DLD1 (cell line): ENCODE measurements around the gene RGS7BP.

Experiments used
- in situ Hi-C: cut with HindIII; loops from 2 replicates; pipeline ENCODE4 v1.10.0; 2017; ENCODE audit warnings: low sequenced_read_pairs

RGS7BP gene

DNA sequence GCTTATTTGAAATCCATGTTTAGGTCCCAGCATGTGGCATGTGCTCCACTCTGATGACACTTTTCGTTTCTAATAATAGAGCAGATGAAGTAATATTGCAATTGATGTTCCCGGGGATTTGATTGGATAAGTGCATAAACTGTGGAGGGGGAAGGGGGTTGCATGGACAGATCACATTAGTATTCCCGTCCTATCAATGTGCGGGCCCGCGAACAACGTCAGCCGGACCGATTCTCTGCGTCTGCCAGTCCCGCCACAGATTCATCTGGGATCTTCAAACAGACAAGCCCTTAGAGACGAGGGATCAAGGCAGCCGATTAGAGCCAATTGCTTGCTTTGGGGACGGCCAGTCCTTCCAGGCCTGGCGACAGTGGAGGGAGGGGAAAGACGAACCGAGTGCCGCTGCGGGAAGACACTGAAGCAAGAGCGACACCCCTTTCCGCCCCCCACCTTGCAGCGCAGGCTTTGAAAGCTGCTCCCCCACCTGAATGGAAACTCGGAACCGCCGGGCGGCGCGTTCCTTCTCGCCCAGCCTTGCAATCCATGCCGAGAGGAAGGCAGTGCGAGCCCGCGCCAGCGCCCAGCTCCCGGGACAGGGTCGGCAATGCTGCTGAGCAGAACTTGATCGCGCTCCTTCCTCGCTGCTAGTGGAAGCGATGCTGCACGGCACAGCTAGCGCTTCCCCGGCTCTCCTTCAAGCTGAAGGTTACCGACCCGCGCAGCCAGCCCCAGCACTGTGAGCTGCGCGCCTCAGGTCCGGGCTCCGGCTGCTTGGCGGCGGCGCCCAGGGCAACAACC, at the start of gene RGS7BP:
TSS of gene RGS7BP (plus strand) at position 247 of the 798 bp plus-strand sequence. CDS start 610 bp downstream, outside the sequence.
- in situ Hi-C loops, result no loop called here

GRCh38 chr5:64457846-64458245, 48.0 kb upstream of the RGS7BP start:
- in situ Hi-C loops, result no loop called here

- in situ Hi-C loops, result no loop called here
Observed at GRCh38 chr5:64458948-64459347, 46.9 kb upstream of the RGS7BP start.

DNA sequence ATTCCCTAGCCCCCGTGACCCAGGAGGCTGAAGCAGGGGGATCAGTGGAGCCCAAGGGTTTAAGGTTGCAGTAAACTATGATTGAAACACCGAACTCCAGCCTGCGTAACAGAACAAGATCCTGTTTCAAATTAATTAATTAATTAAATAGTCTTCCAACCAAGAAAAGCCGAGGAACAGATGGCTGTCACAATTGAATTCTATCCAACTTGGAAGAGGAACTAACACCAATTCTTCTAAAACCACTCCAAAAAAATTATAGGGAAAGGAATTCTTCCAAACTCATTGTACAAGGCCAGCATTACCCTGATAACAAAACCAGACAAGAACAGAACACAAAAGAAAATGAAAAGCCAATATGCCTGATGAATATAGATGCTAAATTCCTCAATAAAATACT, 43.4 kb upstream of the RGS7BP start:
- in situ Hi-C loops, result no loop called here

- in situ Hi-C loops, result no loop called here
Observed at GRCh38 chr5:64486163-64486562, 19.7 kb upstream of the RGS7BP start.

- in situ Hi-C loops, result no loop called here
Observed at GRCh38 chr5:64487283-64487682, 18.5 kb upstream of the RGS7BP start.

DNA sequence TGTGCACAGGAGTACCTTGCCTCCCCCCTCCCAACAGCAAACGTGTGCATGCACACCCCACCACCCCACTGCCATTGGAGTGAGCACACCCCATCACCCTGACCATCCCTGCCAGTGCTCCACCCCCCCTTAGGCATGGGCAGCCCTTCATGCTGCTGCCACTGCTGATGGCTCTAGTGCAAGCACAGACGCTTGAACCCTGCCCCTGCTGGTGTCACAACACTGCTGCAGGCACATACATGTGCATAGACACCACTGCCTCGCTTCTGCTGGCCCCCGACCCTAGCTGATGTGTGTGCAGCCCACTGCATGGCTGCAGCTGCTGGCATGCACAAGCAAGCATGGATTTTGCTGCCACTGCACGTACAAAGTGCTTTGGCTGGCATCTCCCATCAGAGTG, 16.0 kb upstream of the RGS7BP start:
- in situ Hi-C loops, result no loop called here

GRCh38 chr5:64497386-64497785, 8.4 kb upstream of the RGS7BP start:
- in situ Hi-C loops, result no loop called here

DNA sequence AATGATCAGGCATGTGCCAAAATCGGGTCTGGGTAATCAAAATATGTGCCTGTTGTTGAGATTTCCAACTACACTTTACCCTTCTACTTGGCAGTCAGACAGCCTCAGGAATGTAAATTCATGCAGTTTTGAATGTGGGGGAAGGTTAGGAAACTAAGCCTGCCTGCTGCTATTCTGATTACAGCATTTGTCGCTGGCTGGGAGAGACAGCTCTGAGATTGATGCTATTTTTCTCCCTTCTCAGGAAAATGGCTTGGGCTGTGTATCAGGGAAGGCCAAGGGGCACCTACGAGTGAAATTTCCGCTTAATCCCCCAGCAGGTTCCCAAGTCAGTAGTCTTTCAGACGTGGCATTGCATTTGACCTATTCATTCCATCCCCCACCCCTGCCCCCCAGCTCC, 3.6 kb upstream of the RGS7BP start:
- in situ Hi-C loops, result no loop called here

GRCh38 chr5:64506567-64507263, 900 bp downstream of the RGS7BP start:
- in situ Hi-C loops, result no loop called here

DNA sequence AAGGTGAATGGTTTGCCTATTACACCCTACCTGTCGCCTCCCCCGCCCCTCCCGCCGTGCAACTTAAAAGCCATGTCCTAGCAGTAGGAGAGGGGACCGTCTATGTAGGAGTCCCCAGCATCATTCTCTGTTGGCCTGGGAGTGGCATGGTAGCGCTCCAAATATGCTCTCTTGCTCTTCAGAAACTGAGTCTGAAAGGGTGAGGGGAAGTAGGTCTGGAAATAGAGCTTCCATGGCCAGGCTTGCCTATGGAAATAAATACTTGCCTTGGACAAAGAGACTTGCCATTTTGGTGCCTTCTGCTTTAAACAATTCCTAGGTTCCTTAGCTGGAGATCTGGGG, 1.4 kb downstream of the RGS7BP start:
- in situ Hi-C loops, result no loop called here

GRCh38 chr5:64509828-64510227, 4.0 kb downstream of the RGS7BP start:
- in situ Hi-C loops, result no loop called here

- in situ Hi-C loops, result no loop called here
Observed at GRCh38 chr5:64513492-64513891, 7.7 kb downstream of the RGS7BP start.

DNA sequence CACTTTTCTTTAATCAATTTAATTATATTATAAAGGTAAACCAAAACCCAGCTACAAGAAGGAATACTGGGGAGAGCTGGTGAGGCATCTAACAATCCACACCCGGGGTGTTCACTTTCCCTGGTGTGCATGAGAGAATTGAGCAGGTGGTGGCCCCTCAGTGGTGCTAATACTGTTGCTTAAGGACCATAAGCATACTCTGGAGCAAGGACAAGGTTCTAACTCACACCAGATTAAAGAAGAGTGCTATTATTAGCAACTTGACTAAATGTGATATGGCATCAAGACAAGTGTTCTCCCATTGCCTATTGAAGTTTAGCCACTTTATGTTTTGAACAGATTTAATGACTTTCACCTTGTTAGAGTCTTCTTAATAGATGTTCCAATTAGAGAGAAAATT, 8.8 kb downstream of the RGS7BP start:
- in situ Hi-C loops, result no loop called here

DNA sequence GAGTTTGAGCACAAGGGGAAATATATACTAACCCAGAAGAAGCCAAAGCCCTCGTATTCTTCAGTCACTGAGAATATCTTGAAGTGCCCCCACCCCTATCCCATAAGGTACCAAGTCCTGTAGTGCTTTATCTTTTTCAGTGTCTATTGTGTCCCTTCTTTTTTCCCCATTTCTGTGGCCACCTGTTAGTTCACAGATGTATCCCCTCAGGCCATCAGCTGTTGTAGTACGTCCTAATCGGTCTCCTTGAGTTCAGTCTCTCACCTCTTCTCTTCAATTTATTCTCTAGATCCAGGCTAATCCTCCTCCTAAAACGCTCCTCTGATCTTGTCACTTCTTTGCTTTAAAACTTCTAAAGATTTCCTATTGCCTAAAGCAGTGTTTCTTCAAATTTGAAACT, 10.4 kb downstream of the RGS7BP start:
- in situ Hi-C loops, result no loop called here

GRCh38 chr5:64518793-64519192, 13.0 kb downstream of the RGS7BP start:
- in situ Hi-C loops, result no loop called here

DNA sequence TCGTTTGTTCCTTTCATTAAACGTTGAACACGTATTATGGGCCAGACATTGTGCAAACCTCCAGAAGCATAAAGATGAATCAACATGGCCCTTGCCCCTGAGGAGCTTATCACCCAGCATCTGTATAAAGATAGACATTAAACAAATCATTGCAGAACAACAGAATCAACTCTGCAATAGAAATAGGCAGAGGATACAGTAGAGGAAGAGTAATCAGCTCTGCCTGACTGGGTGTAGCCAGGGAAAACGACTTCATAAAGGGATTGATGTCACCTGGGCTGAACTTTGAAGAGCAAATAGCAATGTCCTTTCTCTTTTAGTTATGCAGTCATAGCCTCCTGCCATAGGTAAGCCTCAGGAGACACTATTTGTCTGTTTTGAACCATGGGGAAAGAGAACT, 13.4 kb downstream of the RGS7BP start:
- in situ Hi-C loops, result no loop called here

DNA sequence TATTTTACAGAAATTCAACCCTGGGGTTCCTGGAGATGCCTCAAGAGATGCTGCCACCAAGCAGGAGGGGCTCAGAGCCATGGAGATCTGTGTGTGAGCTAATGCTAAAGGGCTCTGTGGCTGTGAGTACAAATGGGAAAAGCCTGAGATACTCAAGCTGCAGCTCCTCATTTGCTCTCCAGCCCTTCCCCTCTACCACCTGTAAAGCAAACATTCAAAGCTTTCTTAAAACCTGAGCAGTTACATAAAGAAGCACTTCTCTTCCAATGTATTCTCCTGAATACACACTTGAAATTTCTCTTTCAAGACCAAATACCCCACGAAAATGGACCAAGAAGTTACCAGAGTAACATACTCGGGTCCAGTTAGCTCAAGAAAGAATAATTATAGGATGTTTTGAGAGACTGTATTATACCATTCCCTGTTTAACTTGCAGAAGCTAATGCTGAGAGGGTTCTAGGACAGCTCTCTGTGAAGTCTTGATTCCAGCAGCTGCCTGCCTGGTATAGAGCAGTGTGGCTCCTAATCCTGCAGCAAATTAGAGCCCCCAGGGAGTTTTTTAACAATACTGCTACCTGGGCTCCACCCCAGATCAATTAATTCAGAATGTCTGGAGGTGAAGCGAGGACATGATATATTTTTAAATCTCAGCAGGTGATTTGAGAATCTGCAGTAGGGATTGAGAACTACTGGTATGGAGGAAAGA, 21.1 kb downstream of the RGS7BP start:
- in situ Hi-C loops, result no loop called here

DNA sequence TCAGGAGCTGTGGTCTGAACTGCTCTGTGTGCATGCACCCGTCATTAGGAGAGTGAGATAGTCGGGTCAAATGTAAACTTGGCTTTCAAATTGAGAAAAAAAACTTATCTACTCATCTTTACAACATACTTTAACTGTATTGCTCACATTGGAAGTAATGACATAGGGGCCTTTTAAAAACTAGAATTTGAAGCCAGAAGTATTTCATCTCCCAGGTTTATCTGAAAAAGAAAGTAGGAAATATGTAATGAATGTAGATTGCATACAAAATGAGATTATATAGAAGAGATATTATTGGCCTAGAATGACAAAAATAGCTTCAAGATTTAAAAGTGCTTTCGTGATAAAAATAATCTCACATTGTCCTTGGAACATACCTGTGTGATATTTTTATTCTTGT, 24.3 kb downstream of the RGS7BP start:
- in situ Hi-C loops, result no loop called here

DNA sequence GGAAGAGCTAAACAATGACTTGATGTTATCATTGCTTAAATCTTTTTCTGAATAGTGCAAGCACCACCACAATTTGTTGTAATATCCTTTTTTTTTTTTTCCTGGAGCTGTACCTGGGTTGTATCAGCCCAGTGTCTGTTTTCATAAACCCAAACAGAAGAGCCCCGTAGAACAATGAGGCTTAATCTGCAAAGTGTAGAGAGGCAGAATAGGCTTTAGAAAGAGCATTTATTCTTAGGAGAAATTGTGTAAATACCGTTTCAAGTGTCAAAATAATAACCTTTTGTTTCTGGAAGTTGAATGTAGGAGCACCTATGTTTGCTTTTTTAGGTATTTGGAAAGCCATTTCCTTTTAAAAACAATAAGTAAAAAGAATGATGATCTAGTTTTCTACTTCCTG, 26.4 kb downstream of the RGS7BP start:
- in situ Hi-C loops, result no loop called here

- in situ Hi-C loops, result no loop called here
Observed at GRCh38 chr5:64532657-64533056, 26.8 kb downstream of the RGS7BP start.

- in situ Hi-C loops, result no loop called here
Observed at GRCh38 chr5:64534033-64534432, 28.2 kb downstream of the RGS7BP start.
